H1 (cell line): Measurements from ENCODE around the gene RAP1GDS1. TPM values are rescaled to one million over a fixed set of nuclear protein-coding genes. Genes with fewer than 3 reads are reported as not detected.

ENCODE experiments used
- GABPA ChIP-seq: IDR thresholded peaks from 2 replicates; pipeline ENCODE4 v1.6.1; 2011; ENCODE audit warnings: mild to moderate bottlenecking, low read length, moderate library complexity, borderline replicate concordance; ENCODE audit not compliant: insufficient read depth
- polyA plus RNA-seq, 7 experiments: library from polyadenylated mRNA; depleted of rRNA in 3 of 7; stranded (reverse) in 5 of 7; unstranded in 2 of 7; fragments of >200 nt in 5 of 7; fragments of 200-250 nt in 2 of 7; gene quantifications; 1 replicate in 5 of 7; 2 replicates in 1 of 7; 4 replicates in 1 of 7; pipeline versions ENCODE4 v1.2.1 to v1.2.3, GENCODE V29; 2011 to 2013; ENCODE audit warnings: missing spikeins in 2 of 7, mixed read lengths in 2 of 7
- total RNA-seq: library from RNA; stranded (reverse); fragmentation: NEBNext Ultra II Directional; extraction: Animal tissue kit (Norgen Biotek cat#: 25700); gene quantifications from 2 replicates; pipeline ENCODE4 v1.2.1, GENCODE V29; 2021

RAP1GDS1 gene
- total and polyA plus RNA-seq, 2 of the 8 experiments (the other 6 are each of a cell fraction or from before 2014, with no cell fraction given): 12.8 to 31.9 TPM

DNA sequence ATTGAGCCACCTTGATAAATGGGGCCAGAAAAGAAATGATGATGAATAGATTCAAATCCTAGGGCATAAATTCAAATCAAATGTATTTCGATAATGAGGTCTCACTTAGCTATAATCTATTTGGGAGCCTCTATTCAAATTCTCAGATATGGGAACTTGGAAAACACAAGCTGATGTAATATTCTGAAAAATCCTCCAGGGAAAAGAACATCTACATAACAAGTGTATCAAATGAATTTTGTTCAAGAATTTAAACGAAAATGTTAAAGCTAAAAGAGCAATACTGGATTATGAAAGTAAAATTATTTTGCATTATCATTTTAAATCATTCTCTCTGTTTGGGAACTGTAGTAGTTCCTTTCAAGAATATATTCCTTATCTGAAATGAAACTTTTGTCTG lies 38.9 kb upstream of the RAP1GDS1 start (continued):
- no peak for TF ChIP-seq GABPA
- TF ChIP-seq, all 59 proteins: peak for 0
